ENCODE measurements around the gene ZNF597.

DNA sequence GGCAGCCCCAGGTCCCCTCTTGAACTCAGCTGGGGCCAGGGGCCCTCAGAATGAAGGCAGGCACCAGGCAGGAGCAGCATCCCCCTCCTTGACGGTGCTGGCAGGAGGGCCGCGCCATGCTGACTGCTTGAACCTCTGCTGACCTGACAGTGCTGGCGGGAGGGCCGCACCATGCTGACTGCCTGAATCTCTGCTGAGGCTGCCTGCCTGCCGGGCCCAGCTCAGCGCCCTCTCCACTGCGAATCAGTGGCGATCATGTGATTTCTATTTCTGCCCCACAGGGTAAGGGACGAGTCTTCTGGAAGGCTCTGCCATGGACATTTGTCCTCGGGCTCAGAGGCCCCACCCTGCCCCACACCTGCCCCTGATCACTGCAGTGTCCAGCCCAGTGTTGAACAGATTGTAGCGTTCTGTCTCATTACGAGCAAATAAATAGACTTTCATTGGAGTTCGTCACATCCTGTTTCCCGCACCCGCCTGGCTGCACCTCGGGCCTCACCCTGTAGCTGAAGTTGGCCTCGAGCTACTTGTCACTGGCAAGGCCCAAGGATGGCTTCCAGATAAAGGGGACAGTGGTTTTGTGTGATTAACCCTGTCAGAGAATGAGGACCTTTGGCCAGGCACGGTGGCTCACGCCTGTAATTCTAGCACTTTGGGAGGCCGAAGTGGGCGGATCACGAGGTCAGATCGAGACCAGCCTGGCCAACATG is 43.4 kb upstream of the ZNF597 start:
- TF ChIP-seq, protein P1, sequence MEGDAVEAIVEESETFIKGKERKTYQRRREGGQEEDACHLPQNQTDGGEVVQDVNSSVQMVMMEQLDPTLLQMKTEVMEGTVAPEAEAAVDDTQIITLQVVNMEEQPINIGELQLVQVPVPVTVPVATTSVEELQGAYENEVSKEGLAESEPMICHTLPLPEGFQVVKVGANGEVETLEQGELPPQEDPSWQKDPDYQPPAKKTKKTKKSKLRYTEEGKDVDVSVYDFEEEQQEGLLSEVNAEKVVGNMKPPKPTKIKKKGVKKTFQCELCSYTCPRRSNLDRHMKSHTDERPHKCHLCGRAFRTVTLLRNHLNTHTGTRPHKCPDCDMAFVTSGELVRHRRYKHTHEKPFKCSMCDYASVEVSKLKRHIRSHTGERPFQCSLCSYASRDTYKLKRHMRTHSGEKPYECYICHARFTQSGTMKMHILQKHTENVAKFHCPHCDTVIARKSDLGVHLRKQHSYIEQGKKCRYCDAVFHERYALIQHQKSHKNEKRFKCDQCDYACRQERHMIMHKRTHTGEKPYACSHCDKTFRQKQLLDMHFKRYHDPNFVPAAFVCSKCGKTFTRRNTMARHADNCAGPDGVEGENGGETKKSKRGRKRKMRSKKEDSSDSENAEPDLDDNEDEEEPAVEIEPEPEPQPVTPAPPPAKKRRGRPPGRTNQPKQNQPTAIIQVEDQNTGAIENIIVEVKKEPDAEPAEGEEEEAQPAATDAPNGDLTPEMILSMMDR (IDR thresholded peaks at IDR 0.05), result no peak
- TF ChIP-seq POLR2A (IDR thresholded peaks at IDR 0.05), result no peak

Measured in lower leg skin (tissue), 3 donors.